ENCODE results near the gene SETD1A. TPM values are rescaled to one million over a fixed set of nuclear protein-coding genes. Genes with fewer than 3 reads are reported as not detected.

The SETD1A gene
- total and polyA plus RNA-seq, 2 of the 4 experiments (the other 2 are of a cell fraction) = 0.54 to 5.8 TPM

DNA sequence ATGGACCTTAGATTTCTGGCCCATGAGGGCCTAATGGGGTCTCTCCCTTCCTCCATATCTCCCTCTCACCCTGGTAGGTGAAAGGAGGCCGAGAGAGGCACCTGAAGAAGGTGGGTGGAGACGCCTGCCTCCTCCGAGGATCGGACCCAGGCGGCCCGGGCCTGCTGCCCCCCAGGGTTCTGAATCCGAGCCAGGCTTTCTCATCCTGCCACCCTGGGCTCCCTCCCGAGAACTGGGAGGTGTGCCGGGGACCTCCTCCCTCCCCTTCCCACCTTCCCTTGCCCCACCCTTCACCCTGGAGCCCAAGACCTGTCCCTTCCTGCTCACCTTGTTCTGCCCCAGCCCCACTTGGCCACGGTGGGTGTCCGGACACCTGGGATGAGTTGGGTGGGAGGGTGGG lies 29.2 kb upstream of the SETD1A start:
- Histone ChIP-seq H4K5ac (ENCODE audit: low read depth, low read length) (no peak overlapping the region), H3K9me1 (ENCODE audit: insufficient read depth, low read length) (no peaks in the 10 kb centered on the region), H3K4me2 (ENCODE audit: low read depth, low read length) (no peak overlapping the region), H4K20me1 (ENCODE audit: insufficient read depth, low read length) (peaks cover 4% of the 10 kb centered on the region; the same call in 1 of the 2 replicates), H3K27me3 (ENCODE audit: control insufficient read depth, insufficient read depth, low read length) (no peaks in the 10 kb centered on the region), H3K4me1 (ENCODE audit: control insufficient read depth, insufficient read depth, low read length) (peaks cover 2% of the 10 kb centered on the region; the same call in 1 of the 2 replicates), H3K56ac (ENCODE audit: extremely low read depth, insufficient read depth, low read length) (no peak overlapping the region), H3K27ac (ENCODE audit: insufficient read depth, low read length) (no peak overlapping the region), H3K18ac (ENCODE audit: low read depth, low read length) (no peak overlapping the region), H3K4ac (ENCODE audit: low read depth, low read length) (no peak overlapping the region), H3K9me3 (ENCODE audit: control insufficient read depth, insufficient read depth, low read length) (no peaks in the 10 kb centered on the region), H3K14ac (replicated peaks; ENCODE audit: low read depth, low read length) (no peak overlapping the region), H3K9ac (ENCODE audit: low read depth, low read length) (no peak overlapping the region), H4K8ac (ENCODE audit: low read depth in 2 of 2, low read length in 2 of 2) (no peak overlapping the region), H4K91ac (ENCODE audit: insufficient read depth, low read depth, low read length) (no peak overlapping the region), H2BK20ac (ENCODE audit: low read depth, low read length) (no peak overlapping the region), H2AFZ (replicated peaks; ENCODE audit: low read length, poor library complexity) (no peak overlapping the region), H3K23ac (ENCODE audit: low read depth, low read length) (no peak overlapping the region), H2BK15ac (ENCODE audit: low read depth, low read length) (no peak overlapping the region), H3K79me1 (ENCODE audit: low read depth in 1 of 2, low read length in 2 of 2) (peaks cover 0 to 41% of the 10 kb centered on the region in 2 experiments; a peak in 2 of 4 replicates), H3K36me3 (ENCODE audit: control insufficient read depth, insufficient read depth, low read length) (peaks cover 43% of the 10 kb centered on the region), H2AK9ac (replicated peaks; ENCODE audit: low read depth, low read length, poor library complexity) (no peak overlapping the region), H2AK5ac (ENCODE audit: low read depth, low read length) (no peak overlapping the region), H3K4me3 (ENCODE audit: insufficient read depth, low read depth, low read length) (no peak overlapping the region), H2BK120ac (ENCODE audit: low read depth, low read length) (no peak overlapping the region), H2BK5ac (ENCODE audit: low read depth, low read length, poor library complexity, severe bottlenecking) (no peak overlapping the region)
- ChIA-PET POLR2A (ENCODE audit: unreplicated experiment) (no interaction called here), CTCF (no interaction called here)
- WGBS, 2 experiments (ENCODE audit: extremely low coverage in 2 of 2, insufficient read length in 1 of 2) = no CpG with 5 or more reads among the region's 11 CpGs
- intact Hi-C loops (cut with micrococcal nuclease) (no loop called here), dilution Hi-C loops (cut with HindIII; ENCODE audit: low sequenced_read_pairs, unreplicated experiment) (no loop called here), in situ Hi-C loops (cut with MboI; ENCODE audit: low sequenced_read_pairs) (no loop called here)
- TF ChIP-seq, protein P1, sequence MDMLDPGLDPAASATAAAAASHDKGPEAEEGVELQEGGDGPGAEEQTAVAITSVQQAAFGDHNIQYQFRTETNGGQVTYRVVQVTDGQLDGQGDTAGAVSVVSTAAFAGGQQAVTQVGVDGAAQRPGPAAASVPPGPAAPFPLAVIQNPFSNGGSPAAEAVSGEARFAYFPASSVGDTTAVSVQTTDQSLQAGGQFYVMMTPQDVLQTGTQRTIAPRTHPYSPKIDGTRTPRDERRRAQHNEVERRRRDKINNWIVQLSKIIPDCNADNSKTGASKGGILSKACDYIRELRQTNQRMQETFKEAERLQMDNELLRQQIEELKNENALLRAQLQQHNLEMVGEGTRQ (IDR thresholded peaks at IDR 0.05; ENCODE audit: low read depth, low read length) = no peak
- TF ChIP-seq POLR2A (IDR thresholded peaks at IDR 0.05; ENCODE audit: low read depth, low read length) (no peak), NFE2L2 (IDR thresholded peaks at IDR 0.05; ENCODE audit: low read depth, low read length) (no peak), RCOR1 (IDR thresholded peaks at IDR 0.05; ENCODE audit: insufficient replicate concordance, low read length) (no peak), MXI1 (IDR thresholded peaks at IDR 0.05; ENCODE audit: borderline replicate concordance, low read depth, low read length) (no peak), BHLHE40 (IDR thresholded peaks at IDR 0.05; ENCODE audit: low read depth, low read length) (no peak), CHD1 (IDR thresholded peaks at IDR 0.05; ENCODE audit: low read depth, low read length) (no peak), SMC3 (IDR thresholded peaks at IDR 0.05; ENCODE audit: low read depth, low read length) (no peak), CTCF (conservative IDR thresholded peaks at IDR 0.05; ENCODE audit: low read depth, low read length) (no peak), CEBPB (IDR thresholded peaks at IDR 0.05; ENCODE audit: low read depth, low read length) (no peak), MAZ (IDR thresholded peaks at IDR 0.05; ENCODE audit: borderline replicate concordance, low read depth, low read length) (no peak), RAD21 (IDR thresholded peaks at IDR 0.05; ENCODE audit: low read length) (no peak), MAFK (IDR thresholded peaks at IDR 0.05; ENCODE audit: low read depth, low read length) (no peak), FOS (IDR thresholded peaks at IDR 0.05; ENCODE audit: low read depth, low read length) (no peak), RFX5 (IDR thresholded peaks at IDR 0.05; ENCODE audit: low read depth, low read length) (no peak)
- TF ChIP-seq, protein P2, sequence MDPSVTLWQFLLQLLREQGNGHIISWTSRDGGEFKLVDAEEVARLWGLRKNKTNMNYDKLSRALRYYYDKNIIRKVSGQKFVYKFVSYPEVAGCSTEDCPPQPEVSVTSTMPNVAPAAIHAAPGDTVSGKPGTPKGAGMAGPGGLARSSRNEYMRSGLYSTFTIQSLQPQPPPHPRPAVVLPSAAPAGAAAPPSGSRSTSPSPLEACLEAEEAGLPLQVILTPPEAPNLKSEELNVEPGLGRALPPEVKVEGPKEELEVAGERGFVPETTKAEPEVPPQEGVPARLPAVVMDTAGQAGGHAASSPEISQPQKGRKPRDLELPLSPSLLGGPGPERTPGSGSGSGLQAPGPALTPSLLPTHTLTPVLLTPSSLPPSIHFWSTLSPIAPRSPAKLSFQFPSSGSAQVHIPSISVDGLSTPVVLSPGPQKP (IDR thresholded peaks at IDR 0.05; ENCODE audit: borderline replicate concordance, low read depth, low read length) = no peak
- no TSS peak for BruUV-seq (replicated peaks)
- no peak for DNase-seq
- no peak for ATAC-seq (ENCODE audit: low read depth)

Data from IMR-90 (cell line).